NCI-H146 treated with DMSO at 0.1 percent for 48 hours (cell line): Measurements from ENCODE around the gene SFTPB.
"Not testable (repeated sequence)": the region's sequence is repeated elsewhere in the genome, so short reads cannot be mapped to it uniquely, and the experiment has no call there.

Experiments used
- DNase-seq: peaks from one replicate; lab custom pipeline; 2025; ENCODE audit not compliant: unreplicated experiment; lab: John Stamatoyannopoulos, UW

Gene SFTPB

GRCh38 chr2:85678377-85678776 lies 10.4 kb upstream of the SFTPB start:
- no peak for DNase-seq

GRCh38 chr2:85675866-85676548 lies 8.0 kb upstream of the SFTPB start:
- no peak for DNase-seq

GRCh38 chr2:85675427-85675826 lies 7.4 kb upstream of the SFTPB start:
- no peak for DNase-seq

GRCh38 chr2:85674417-85674816 lies 6.4 kb upstream of the SFTPB start:
- DNase-seq, result no peak

GRCh38 chr2:85673716-85674375 lies 5.8 kb upstream of the SFTPB start:
- DNase-seq, result no peak

GRCh38 chr2:85672456-85672855 lies 4.5 kb upstream of the SFTPB start:
- DNase-seq, result no peak

GRCh38 chr2:85670416-85670815 lies 2.4 kb upstream of the SFTPB start:
- DNase-seq, result not testable (repeated sequence)

- no peak for DNase-seq
Observed at GRCh38 chr2:85669549-85669948, 1.6 kb upstream of the SFTPB start.

GRCh38 chr2:85668857-85669142 lies 801 bp upstream of the SFTPB start:
- DNase-seq, result no peak

- no peak for DNase-seq
Observed at GRCh38 chr2:85667561-85668008, 414 bp downstream of the SFTPB start.

GRCh38 chr2:85666435-85667316 lies 1.3 kb downstream of the SFTPB start:
- no peak for DNase-seq

- DNase-seq, result no peak
Observed at GRCh38 chr2:85666016-85666415, 2.0 kb downstream of the SFTPB start.

GRCh38 chr2:85665264-85665937 lies 2.6 kb downstream of the SFTPB start:
- no peak for DNase-seq

- no peak for DNase-seq
Observed at GRCh38 chr2:85663594-85664565, 4.1 kb downstream of the SFTPB start.

GRCh38 chr2:85662899-85663593 lies 5.0 kb downstream of the SFTPB start:
- no peak for DNase-seq

- DNase-seq, result no peak
Observed at GRCh38 chr2:85661139-85661858, 6.7 kb downstream of the SFTPB start.

GRCh38 chr2:85660725-85661124 lies 7.3 kb downstream of the SFTPB start:
- no peak for DNase-seq

GRCh38 chr2:85660301-85660700 lies 7.7 kb downstream of the SFTPB start:
- not testable (repeated sequence) for DNase-seq
